Effector memory CD4-positive, alpha-beta T cell (primary cell): Measurements from ENCODE around the gene FUOM.
"Not testable (repeated sequence)": the region's sequence is repeated elsewhere in the genome, so short reads cannot be mapped to it uniquely, and the experiment has no call there.

Experiments
- DNase-seq, 3 donors: peaks; one replicate each; pipeline ENCODE4 v3.0.0-alpha.2; 2020
- H3K27ac ChIP-seq: 2 replicates; pipeline ENCODE4 v1.7.0; 2013; ENCODE audit warnings: mild to moderate bottlenecking, low read length, moderate library complexity; ENCODE audit not compliant: insufficient read depth, poor library complexity, severe bottlenecking
- H3K27me3 ChIP-seq: replicated peaks from 2 replicates; pipeline ENCODE4 v1.7.0; 2013; ENCODE audit warnings: mild to moderate bottlenecking, low read length; ENCODE audit not compliant: insufficient read depth, control insufficient read depth, poor library complexity, severe bottlenecking
- H3K36me3 ChIP-seq: 2 replicates; pipeline ENCODE4 v1.7.0; 2013; ENCODE audit warnings: mild to moderate bottlenecking, low read length, moderate library complexity; ENCODE audit not compliant: control insufficient read depth, insufficient read depth
- H3K4me1 ChIP-seq: 2 replicates; pipeline ENCODE4 v1.7.0; 2013; ENCODE audit warnings: low read length, mild to moderate bottlenecking; ENCODE audit not compliant: control insufficient read depth, insufficient read depth, poor library complexity, severe bottlenecking
- H3K4me3 ChIP-seq: 2 replicates; pipeline ENCODE4 v1.7.0; 2013; ENCODE audit warnings: low read length, low read depth, mild to moderate bottlenecking; ENCODE audit not compliant: insufficient read depth, poor library complexity, severe bottlenecking
- H3K9me3 ChIP-seq: 2 replicates; pipeline ENCODE4 v1.7.0; 2013; ENCODE audit warnings: mild to moderate bottlenecking, low read length, moderate library complexity; ENCODE audit not compliant: control insufficient read depth

Gene FUOM

DNA sequence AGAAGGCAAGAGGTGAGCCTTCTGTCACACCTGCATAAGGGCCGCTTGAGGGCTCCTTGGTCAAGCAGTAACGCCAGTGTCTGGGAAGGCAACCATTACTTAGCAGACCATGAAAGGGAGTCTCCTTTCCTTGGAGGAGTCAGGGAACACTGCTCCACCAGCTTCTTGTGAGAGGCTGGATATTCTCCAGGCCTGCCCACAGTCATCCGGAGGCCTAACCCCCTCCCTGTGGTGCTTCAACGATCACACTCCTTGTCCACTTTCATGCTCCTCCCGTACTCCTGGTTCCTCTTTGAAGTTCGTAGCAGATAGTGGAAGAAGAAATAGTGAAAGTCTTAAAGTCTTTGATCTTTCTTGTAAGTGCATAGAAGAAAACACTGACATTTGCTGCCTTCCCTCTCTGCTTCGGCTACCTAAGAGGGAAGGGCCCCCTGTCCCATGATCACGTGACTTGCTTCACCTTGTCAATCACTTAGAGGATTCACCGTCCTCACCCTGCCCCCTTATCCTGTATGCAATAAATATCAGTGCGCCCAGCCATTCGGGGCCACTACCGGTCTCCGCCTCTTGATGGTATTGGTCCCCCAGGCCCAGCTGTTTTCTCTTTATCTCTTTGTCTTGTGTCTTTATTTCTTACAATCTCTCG lies 35.6 kb downstream of the FUOM start:
- not testable (repeated sequence) for H3K9me3 ChIP-seq, H3K27ac ChIP-seq, H3K36me3 ChIP-seq, H3K4me3 ChIP-seq, DNase-seq
- H3K27me3 ChIP-seq: peaks cover 15% of the 10 kb centered on the region
- peaks cover 15% of the 10 kb centered on the region for H3K4me1 ChIP-seq

DNA sequence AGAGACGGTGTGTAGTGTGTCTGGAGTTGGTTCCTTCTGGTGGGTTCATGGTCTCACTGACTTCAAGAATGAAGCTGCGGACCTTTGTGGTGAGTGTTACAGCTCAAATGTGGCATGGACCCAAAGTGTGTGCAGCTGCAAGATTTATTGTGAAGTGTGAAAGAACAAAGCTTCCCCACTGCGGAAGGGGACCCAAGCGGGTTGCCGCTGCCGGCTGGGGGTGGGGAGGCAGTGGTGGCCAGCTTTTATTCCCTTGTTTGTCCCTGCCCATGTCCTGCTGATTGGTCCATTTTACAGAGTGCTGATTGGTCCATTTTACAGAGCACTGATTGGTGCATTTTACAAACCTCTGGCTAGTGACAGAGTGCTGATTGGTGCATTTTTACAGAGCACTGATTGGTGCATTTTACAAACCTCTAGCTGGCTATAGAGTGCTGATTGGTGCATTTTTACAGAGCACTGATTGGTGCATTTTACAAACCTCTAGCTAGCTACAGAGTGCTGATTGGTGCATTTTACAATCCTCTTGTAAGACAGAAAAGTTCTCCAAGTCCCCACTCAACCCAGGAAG lies 36.9 kb downstream of the FUOM start:
- H3K9me3 ChIP-seq, H3K36me3 ChIP-seq, H3K27me3 ChIP-seq, H3K4me3 ChIP-seq, H3K27ac ChIP-seq, DNase-seq: not testable (repeated sequence)
- peaks cover 11% of the 10 kb centered on the region for H3K4me1 ChIP-seq

DNA sequence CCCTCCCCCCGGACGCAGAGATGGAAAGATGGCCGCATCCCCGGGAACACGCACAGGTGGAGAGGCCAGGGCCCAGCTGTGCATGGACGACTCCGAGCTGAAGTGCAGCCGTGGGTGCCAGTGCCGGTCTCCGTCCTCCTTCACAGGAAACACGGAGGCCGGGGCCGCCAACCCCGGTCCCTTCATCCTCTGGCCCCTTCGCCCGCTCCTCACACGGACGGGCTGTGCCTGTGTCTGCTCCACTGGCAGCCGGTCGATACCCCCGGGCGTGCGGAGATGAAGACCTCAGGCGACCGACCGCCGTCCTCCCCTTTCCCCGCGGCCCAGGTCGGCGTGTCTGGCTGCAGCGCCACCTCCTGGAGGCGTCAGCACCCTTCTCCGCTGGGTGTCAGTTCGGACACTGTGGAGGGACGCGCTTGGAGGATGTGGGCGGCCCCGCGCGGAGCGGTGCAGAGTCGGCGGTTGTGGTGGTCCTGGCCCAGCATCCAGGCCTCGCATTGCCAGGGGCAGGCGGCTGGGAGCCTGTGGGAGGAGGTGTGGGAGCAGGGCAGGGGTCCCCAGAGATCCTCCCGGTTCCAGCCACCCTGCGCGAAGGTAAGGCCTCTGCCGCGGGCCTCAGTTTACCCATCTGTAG lies 39.2 kb downstream of the FUOM start:
- Histone ChIP-seq H3K36me3 (no peaks in the 10 kb centered on the region), H3K4me3 (peak overlapping the region; percentile 58), H3K27me3 (no peaks in the 10 kb centered on the region), H3K9me3 (no peaks in the 10 kb centered on the region), H3K27ac (no peak overlapping the region), H3K4me1 (no peaks in the 10 kb centered on the region)
- peak; percentile 47 to 56 (median 50) for DNase-seq

DNA sequence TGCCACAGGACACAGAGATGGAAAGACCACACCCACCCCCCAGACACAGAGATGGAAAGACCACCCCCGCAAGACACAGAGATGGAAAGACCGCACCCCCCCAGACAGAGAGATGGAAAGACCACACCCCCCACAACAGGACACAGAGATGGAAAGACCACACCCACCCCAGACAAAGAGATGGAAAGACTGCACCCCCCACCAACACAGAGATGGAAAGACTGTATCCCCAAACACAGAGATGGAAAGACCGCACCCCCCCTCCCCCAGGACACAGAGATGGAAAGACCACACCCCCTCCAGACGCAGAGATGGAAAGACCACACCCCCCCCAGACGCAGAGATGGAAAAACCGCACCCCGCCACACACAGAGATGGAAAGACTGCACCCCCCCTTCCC lies 41.1 kb downstream of the FUOM start:
- no peak for DNase-seq
- Histone ChIP-seq H3K36me3 (peaks cover 7% of the 10 kb centered on the region), H3K4me3 (no peak overlapping the region), H3K27me3 (no peaks in the 10 kb centered on the region), H3K9me3 (no peaks in the 10 kb centered on the region), H3K4me1 (no peaks in the 10 kb centered on the region), H3K27ac (no peak overlapping the region)

DNA sequence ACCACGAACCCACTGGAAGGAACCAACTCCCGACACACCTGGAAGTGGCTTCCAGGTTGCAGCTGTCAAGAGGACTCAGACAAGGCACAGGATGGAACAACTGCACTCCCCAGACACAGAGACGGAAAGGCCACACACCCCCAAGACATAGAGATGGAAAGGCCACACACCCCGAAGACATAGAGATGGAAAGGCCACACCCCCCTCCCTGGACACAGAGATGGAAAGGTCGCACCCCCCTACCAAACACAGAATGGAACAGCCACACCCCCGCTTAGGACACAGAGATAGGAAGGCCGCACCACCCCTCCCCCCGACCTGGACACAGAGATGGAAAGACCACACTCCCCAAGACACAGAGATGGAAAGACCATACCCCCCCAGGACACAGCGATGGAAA lies 41.6 kb downstream of the FUOM start:
- H3K27ac ChIP-seq: no peak overlapping the region
- no peak for DNase-seq
- H3K27me3 ChIP-seq: no peaks in the 10 kb centered on the region
- peaks cover 11% of the 10 kb centered on the region for H3K36me3 ChIP-seq
- no peak overlapping the region for H3K4me3 ChIP-seq
- no peaks in the 10 kb centered on the region for H3K4me1 ChIP-seq
- no peaks in the 10 kb centered on the region for H3K9me3 ChIP-seq

DNA sequence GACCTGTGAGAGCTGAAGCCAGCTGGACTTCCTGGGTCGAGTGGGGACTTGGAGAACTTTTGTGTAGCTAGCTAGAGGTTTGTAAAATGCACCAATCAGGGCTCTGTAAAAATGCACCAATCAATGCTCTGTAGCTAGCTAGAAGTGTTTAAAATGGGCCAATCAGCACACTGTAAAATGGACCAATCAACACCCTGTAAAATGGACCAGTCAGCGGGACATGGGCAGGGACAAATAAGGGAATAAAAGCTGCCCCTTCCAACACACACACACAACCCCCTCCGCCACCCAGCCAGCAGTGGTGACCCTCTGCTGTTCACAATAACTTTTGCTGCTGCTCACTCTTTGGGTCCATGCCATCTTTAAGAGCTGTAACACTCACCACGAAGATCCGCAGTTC lies 42.0 kb downstream of the FUOM start:
- Histone ChIP-seq H3K4me1 (no peaks in the 10 kb centered on the region), H3K27ac (no peak overlapping the region), H3K4me3 (no peak overlapping the region), H3K9me3 (no peaks in the 10 kb centered on the region), H3K27me3 (no peaks in the 10 kb centered on the region), H3K36me3 (peaks cover 16% of the 10 kb centered on the region)
- DNase-seq: no peak

DNA sequence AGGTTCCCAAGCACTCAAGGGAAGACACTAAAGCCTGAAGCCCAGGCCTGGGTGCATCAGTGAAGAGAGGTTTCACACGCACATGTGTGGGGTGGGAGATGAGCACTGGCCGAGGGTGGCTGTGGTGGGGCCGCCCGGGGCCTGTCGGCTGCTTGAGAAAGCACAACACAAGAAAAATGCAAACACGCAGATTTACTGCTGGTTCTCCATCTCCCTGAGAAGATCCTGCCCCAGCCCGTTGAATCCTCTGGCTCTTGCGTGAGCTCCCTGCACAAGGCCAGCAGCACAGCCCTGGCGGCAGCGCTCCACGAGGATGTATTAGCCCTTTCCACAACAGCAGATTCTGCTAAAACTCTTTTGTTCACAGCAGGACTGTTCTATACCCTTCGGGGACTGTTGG lies 42.9 kb downstream of the FUOM start:
- Histone ChIP-seq H3K4me1 (no peaks in the 10 kb centered on the region), H3K27me3 (no peaks in the 10 kb centered on the region), H3K36me3 (peaks cover 25% of the 10 kb centered on the region), H3K27ac (no peak overlapping the region), H3K4me3 (no peak overlapping the region), H3K9me3 (no peaks in the 10 kb centered on the region)
- no peak for DNase-seq

DNA sequence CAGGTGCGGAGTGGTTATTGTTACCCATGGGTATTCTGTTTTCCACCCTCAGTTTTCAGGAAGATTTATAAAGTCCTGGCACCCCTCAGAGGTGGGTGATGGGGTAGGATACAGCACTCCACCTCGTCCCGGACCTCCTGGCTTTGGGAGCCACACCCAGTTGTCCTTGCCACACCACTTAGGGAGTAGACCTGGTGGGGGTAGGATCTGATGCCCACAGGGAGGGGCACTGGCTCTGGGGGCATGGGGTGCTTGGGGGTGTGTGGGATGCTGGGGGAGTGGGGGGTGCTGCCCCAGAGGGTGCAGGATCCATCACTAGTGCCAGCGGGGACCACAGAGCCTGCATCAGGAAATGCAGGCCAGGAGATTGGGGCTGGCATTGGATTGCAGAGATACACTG lies 44.6 kb downstream of the FUOM start:
- H3K27me3 ChIP-seq: no peaks in the 10 kb centered on the region
- no peak overlapping the region for H3K4me3 ChIP-seq
- DNase-seq: no peak

DNA sequence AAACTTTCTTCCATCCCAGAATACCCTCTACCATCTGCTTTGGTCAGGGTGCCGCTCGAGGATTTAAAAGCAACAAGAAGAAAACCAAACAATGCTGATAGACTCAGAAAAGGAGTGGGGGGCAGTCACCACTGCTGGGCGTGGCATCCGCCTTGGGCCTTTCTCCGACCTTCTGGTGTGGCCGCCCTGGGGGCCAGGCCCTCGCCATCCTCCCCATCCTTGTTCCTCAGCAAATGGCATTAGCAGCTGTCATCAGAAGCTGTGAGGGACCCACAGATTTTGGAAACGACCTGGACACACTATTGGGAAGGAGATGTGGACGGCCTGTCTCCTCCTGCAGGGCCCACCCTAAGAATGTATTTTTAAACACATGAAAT lies 45.1 kb downstream of the FUOM start:
- no peak overlapping the region for H3K4me3 ChIP-seq
- H3K27ac ChIP-seq: no peak overlapping the region
- peaks cover 7% of the 10 kb centered on the region for H3K4me1 ChIP-seq
- DNase-seq: no peak
- peaks cover 27% of the 10 kb centered on the region for H3K36me3 ChIP-seq
- no peaks in the 10 kb centered on the region for H3K27me3 ChIP-seq
- no peaks in the 10 kb centered on the region for H3K9me3 ChIP-seq

More for the DNA sequence above, 44.6 kb downstream of the FUOM start:
- H3K4me1 ChIP-seq: peaks cover 5% of the 10 kb centered on the region
- H3K9me3 ChIP-seq: no peaks in the 10 kb centered on the region
- peaks cover 27% of the 10 kb centered on the region for H3K36me3 ChIP-seq
- H3K27ac ChIP-seq: no peak overlapping the region

DNA sequence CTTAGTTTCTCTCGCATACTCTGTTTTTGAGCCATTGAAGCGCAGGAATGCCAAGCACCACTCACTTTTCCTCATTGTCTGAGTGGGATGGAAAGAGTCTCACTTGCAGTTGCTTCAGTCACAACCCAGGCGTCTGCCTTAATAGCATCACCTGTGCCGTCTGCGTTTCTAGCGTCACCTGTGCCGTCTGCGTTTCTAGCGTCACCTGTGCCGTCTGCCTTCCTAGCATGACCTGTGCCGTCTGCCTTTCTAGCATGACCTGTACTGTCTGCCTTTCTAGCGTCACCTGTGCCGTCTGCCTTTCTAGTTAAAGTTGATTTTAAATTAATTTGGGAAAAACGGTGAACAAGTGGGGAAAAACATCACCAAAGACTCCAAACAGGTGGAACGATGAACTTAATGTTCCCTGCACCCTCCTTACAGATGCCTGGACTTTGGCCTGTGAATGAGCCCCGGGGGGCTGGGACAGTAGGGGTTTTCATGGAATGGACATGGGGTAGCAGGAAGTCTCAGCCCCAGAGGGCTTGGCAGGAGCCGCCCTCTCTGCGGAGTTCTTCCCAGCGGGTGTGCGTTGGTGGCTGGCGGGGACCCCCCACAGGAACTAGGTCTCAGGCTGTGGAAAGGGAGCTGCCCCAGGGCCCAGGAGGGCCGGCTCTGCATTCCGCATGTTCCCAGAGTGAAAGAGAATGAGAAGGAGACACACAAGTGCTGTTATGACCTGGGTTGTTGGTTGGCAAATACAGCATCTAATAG lies 45.6 kb downstream of the FUOM start:
- no peak overlapping the region for H3K27ac ChIP-seq
- H3K36me3 ChIP-seq: peaks cover 27% of the 10 kb centered on the region
- no peak for DNase-seq
- H3K27me3 ChIP-seq: no peaks in the 10 kb centered on the region
- no peaks in the 10 kb centered on the region for H3K9me3 ChIP-seq
- no peak overlapping the region for H3K4me3 ChIP-seq
- peaks cover 11% of the 10 kb centered on the region for H3K4me1 ChIP-seq
